NCI-H128 (cell line): Measurements from ENCODE around the gene CEP192.

Source experiments
- DNase-seq: peaks from one replicate; lab custom pipeline; 2025; ENCODE audit not compliant: unreplicated experiment; lab: John Stamatoyannopoulos, UW

Gene CEP192

DNA sequence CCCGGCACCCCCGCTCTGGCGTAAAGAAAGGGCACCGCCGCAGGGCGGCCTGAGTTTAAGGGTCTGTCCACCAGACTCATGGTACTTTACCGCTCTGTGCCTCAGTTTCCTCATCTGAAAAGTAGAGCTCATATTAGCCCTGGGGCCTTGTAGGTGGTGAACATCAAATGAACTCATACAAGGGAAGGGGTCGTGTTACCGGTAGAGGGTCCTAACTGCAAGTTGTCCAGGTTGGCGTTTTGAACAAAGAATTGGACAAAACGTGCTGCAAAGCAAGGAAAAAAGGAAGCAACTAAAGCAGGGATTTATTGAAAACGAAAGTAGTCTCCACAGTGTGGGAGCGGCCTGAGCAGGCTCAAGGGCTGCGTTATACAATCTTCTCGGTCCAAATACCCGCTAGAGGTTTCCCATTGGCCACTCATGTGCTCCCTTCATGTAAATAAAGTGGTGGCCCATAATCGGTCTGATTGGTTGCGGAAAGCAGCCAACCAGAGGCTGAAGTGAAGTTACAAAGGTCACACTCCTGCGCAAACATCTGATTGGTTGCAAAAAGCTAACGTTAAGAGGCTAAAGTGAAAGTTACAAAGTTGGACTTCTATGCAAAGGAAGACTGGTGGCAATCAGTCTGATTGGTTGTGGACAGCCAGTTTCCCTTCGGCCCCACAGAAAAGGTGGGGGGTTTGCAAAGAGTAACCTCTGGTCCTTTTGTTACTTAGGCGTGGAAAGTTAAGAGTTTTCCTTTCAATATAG is 146.7 kb downstream of the CEP192 start:
- no peak for DNase-seq

DNA sequence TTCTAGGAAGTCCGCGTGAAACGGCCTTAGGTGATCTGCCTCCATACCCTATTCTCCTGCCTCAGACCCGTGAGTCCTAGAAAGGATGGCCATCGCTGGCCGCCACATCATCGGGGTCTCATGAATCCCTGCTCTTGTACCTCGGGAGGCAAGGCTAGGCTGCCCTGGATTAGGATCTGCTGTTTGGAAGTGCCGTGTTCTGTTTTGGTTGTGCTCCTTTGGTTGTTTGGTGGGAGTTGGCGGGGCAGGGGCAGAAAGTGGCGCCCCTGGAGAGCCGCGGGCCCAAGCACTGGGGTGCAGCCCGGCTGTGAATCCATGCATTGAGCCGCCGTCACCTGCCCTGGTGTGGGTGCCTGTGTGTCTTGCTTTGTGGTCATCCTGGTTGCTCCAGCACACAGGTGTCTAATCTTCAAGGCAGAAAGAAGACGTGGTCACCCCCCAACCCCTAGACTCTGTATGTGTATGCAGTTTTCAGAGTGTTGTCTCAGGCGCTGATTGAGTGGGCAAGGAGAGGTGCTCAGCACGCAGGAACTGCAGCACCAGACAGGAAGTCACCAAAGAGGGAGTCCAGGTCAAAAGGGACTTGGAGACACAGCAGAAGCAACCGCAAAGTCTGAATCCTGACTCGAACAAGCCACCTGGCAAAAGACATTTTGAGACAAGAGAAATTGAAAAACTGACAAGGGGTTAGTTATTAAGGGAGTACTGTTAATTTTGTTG is 147.4 kb downstream of the CEP192 start:
- no peak for DNase-seq

DNA sequence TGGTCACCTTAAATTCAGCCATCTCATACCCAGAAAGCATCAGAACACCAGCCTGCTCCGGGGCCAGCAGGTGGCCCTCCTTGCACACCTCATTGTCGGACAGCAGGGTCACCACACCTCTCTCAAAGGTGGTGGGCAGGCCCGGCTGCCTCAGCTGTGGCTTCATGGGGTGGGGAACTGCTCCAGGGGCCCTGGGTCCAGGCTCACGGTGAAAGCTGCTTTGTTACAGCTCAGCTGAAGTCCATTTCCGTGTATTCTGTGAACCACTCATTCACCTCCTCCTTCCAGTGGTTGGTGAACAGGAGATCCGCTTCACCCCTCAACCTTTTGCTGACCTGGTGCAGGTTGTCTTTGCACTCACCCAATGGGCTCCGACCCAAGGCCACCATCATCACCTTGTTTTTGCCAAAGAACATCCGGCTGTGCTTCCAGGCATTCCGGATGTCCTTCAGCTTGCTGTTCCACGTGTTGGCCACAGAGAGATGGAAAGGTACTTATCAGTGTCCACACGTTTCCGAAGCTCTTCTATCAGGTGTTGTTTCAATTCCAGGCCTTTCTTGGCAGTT is 148.8 kb downstream of the CEP192 start:
- DNase-seq: no peak

DNA sequence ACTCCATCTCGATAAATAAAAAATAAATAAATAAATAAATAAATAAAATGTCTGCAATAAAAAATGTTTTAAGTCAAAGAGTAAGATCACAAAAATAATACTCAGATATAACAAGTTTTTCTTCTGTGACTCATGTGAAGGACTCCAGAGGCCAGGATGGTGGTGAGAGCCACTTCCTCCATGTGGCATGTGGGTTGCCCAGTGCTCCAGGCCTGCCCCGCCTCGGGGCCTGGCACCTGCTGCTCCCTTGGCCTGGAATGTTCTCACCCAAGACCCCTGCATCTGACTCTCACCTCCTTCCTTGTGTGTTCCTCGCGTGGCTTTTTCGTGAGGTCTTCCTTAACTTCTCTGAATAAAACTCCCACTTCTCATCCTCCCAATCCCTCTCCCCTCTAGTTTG is 150.0 kb downstream of the CEP192 start:
- DNase-seq: no peak

DNA sequence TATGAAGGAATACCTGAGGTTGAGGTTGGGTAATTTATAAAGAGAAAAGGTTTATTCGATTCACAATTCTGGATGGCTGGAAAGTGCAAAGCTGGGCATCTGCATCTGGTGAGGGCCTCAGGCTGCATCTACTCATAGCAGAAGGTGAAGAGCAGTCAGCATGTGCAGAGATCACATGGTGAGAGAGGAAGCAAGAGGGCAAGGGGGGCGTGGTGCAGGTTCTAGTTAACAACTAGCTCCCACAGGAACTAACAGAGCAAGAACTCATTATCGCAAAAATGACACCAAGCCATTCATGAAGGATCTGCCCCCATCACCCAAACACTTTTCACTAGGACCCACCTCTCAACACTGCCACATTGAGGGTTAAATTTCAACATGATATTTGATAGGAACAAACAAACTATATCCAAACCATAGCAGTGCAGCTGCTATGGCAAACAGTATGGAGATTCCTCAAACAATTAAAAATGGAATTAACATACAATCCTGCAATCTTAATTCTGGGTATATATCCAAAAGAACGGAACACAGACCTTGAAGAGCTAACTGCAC is 154.6 kb downstream of the CEP192 start:
- no peak for DNase-seq

DNA sequence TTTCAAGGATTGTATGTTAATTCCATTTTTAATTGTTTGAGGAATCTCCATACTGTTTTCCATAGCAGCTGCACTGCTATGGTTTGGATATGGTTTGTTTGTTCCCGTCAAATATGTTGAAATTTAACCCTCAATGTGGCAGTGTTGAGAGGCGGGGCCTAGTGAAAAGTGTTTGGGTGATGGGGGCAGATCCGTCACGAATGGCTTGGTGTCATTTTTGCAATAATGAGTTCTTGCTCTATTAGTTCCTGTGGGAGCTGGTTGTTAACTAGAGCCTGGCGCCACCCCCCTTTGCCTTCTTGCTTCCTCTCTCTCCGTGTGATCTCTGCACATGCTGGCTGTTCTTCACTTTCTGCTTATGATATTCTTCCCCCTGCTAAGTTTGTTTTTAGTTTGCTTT is 156.0 kb downstream of the CEP192 start:
- peak; percentile 55 for DNase-seq

DNA sequence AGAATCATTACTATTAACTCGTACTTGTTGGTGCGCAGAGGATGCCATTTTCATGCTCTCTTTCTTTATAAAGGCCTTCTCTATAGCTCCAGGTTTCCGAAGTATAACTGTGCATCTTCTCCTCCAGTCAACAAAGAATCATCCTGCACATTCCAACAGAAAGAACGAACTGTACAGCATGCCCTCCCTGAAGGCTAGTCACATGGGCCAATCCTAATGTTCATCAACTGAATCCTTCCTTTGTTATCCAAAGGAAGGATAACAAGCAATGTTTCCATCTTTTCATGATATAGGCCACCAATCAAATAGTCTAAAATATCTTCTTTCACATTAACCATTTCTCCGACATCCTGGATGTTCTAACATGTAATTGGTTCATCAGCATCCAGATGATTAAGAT is 160.5 kb downstream of the CEP192 start:
- no peak for DNase-seq

DNA sequence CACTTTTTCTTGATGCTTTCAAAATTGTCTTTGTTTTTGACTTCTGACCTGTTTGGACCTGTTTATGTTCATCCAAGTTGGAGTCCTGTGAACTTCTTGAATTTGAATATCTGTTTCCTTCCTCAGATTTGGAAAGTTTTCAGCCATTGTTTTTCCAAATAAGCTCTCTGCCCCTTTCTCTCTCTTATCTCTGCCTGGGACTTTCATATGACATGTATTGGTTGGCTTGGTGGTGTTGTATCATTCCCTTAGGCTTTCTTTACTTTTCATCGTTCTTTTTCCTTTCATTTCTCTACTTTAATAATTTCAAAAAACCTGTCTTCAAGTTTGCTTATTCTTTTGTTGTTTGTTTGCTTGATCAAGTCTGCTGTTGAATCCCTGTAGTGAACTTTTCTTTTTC is 167.3 kb downstream of the CEP192 start:
- no peak for DNase-seq

DNA sequence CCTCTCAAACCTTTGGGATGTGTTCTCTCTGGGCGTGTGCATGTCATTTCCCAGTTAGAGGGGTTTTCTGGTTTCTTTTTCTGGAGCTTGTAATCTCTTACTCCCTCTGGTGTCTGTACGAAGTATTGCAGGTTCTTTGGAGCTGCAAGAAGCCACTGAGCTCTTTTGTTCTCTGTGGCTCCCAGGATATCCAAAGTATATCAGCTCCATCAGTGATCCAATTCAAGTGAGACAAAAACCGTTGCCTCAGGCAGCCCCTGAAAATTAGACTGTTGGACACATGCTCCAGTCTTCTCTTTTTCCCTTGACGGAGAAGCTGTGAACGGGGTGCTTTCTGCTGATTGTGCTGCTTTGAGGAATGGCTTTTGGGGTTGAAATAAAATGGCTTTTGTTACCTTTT is 168.4 kb downstream of the CEP192 start:
- DNase-seq: peak; percentile 19

DNA sequence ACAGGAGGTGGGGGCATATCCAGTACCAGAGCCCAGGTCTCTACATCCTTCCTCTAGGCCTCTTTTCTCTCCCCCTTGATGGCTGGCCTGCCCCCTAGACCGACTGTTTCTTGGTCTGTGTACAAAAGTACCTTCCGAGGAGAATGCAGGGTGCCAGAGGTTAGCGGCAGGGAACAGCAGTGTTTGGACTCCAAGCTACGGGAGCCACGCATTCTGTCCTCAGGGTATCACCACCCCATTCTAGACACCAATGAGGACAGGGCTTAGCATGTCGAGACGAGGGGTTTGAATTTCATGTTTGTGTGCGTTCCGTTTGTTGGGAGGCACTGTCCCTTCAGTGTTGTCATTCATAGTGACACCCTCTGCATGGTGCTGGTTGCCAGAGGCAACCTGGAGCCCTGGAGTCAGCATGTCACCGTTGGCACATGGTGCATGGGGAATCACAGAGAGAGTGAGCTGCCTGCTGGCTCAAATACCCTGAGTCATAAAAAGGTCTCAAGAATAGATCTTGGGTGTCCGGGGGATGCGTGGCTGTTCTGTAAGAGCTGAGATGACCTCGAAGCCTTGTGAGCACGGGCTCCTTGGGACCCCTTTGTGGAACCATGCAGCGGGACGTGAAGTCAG is 170.2 kb downstream of the CEP192 start:
- no peak for DNase-seq

DNA sequence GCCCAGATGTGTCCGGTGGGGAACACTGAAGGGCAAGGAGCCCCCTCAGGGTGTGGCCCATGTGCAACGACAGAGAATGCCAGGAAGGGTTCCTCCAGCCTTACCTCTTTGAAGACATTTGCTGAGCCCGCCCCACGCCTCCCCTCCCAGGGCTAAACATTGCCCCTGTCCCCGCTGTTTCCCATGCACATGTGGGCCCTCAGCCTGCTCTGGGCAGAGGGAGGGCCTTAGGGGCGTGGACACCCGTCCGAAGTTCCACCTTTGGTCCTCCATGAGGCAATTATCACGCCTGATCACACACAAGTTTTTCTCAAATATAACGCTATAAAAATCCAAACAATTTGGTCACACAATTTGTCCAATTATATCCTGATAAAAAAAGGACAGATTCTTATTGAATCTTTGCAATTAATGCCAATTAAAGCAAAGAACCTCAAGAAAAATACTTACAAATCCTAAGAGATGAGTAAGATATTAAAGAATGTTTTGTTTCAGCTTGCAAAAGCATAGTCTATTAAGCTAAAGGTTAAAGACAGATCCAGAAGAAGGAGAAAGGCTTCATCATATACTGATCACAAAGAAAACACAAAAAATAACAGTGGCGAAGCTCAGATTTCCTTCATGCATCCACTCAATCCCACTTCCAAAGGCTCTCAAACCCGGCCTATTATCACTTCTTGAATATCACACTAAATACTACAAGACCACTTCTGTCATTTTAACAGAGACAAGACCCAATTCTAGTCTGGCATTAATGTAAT is 172.2 kb downstream of the CEP192 start:
- peak; percentile 46 for DNase-seq

DNA sequence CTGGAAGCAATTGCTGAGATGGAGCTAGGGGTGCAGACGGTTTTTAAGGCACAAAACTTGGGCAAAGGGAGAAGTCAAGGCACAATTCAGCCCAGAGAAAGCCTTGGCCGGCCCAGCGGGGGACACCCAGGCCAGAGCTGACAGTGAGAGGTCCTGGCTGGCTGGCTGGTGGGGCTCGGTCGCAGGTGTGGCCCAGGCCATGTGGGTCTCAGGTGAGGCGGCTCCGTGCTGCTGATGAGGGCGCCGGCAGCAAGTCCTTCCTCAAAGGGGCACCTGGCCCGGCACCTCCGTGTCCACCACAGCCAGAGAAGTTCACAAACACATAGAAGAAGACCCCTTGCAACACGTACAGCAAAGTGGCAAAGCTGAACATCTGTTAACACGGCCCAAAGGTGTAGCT is 173.2 kb downstream of the CEP192 start:
- no peak for DNase-seq

DNA sequence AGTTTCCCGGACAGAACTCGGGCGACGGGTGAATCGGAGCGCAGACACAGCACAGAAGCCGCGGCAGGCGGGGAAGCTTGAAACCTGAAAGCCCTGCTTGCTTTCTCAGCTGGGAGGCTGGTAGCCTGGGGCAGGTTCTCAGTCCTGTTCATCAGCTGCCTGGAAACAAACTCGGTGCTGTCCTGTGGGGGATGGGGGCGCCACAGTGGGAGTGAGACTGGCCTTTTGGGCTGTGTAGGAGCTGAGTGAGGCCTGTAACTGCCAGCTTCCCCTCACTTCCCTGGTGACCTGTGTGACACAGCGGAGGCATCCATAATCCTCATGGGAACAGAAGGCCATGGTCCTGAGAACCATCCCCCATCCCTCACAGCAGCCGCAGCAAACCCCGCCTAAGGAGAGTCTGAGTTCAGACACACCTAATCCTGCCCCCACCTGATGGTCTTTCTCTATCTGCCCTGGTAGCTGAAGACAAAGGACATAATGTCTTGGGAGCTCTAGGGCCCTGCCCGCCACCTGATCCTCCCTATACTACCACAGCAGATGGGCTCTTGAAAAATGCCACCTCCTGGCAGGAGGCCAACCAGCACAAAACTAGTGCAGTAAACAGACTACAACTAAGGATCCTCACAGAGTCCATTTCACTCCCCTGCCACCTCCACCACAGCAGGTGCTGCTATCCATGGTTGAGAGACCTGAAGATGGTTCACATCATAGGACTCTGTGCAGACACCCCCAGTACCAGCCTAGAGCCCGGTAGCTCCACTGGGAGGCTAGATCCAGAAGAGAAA is 174.7 kb downstream of the CEP192 start:
- peak; percentile 51 for DNase-seq

DNA sequence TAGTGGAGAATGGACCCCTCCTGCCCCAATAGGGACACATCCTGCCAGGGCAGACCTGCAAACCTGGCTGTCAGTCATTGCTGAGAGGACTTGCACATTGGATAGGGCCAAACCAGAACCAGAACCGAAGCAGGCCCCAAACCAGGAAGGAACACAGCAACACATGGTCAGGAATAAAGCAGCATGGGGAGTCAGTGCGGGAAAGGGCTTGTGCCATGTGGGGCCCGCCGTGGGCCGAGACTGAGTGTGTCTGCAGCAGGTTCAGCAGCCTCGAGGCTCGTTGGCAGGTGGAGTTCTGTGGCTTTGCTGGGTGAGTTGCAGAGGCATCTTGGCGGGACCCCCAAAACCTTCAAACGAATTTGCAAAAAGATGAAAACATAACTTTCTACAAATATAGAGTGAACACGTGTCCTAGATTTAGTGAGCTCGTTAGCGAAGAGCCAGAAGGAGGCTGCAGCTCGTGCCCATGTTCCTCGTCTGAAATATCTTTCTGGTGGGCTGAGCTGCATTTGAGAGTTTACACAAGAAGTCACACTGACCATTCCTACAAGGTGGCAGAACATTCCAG is 182.5 kb downstream of the CEP192 start:
- DNase-seq: no peak
